NOMO-1 treated with dmso at 0.1 percent for 144 hours (cell line): ENCODE results near the gene COL17A1.

ENCODE experiments used
- DNase-seq: peaks from one replicate; lab custom pipeline; 2025; ENCODE audit not compliant: unreplicated experiment; lab: John Stamatoyannopoulos, UW

The COL17A1 gene

DNA sequence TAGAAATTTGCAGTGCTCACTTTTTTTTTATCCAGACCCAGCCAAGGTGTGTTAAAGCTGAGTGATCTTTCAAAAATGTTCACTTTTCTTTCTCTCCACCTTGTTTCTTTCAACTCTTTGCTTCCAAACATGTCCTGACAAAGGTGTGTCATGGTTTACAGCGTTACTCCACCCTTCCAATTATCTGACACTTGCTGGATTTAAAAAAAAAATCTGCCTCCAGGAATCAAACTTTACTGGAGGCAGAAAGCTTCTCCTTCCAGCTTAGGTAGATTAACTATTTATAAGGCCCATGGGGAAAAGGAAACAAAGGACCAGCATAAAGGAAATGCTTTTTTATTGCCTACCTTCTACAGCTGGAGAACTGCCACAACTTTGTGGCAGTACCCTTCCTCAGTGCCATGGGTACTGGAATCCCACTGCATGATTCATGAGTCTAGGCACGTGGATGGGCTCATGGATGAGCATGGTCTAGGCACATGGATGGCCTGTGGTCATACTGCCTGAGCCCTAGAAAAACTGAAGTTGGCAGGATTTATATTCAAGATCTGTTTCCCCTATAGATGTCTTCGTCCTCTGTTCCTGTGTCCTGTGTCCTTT, at the start of gene COL17A1:
Gene COL17A1 (minus strand): TSS at position 80 of the 600 bp plus-strand sequence. CDS start 5,207 bp downstream, outside the sequence.
- DNase-seq = no peak

- no peak for DNase-seq
Measured at GRCh38 chr10:104130041-104130440, 44.4 kb upstream of the COL17A1 start.

GRCh38 chr10:104128214-104128613, 42.5 kb upstream of the COL17A1 start:
- no peak for DNase-seq

GRCh38 chr10:104127411-104127810, 41.7 kb upstream of the COL17A1 start:
- DNase-seq = no peak

GRCh38 chr10:104123397-104123796, 37.7 kb upstream of the COL17A1 start:
- no peak for DNase-seq

GRCh38 chr10:104122225-104123107, 36.8 kb upstream of the COL17A1 start:
- no peak for DNase-seq

DNA sequence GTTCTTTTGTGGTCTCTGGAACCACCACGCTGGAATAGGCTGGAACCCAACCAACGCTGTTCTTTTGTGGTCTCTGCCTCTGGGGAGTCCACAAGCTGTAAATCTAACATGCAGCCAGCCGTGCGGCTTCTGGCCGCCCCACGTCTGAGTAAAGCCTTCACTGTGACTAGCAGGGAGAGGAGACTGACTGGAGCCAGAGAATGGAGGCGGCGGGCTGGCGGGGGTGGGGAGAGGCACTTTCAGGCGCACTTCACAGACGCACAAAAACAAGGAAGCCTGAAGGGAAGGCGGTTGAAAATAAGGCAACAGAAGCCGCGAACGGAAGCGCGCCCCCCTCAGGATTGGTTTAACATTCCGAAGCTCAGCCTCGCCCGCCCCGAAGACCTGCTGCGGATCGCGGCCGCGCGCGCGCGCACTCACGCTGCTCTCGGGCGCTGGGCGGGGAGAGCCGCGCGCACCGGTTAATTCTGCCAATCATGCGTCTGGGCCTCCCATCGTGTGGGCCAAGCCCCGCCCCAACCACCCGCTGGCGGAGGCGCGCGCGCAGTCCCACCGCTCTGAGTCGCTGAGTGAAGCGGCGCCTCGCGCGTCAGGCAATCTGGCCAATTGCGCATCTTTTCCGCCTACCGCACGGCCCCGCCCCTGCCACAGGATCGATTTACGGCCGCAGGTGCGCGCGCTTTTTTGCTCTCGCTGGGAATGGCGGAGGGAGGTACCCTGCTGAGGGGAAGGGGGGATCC, 36.0 kb upstream of the COL17A1 start, which contains the start of gene SFR1:
Gene SFR1 (plus strand): TSS at position 687 of the 740 bp plus-strand sequence. CDS start 13 bp downstream, at position 700.
- DNase-seq = peak; percentile 97

- peak; percentile 56 for DNase-seq
Measured at GRCh38 chr10:104120903-104121484, 35.3 kb upstream of the COL17A1 start.

- no peak for DNase-seq
Measured at GRCh38 chr10:104120512-104120902, 34.8 kb upstream of the COL17A1 start.

DNA sequence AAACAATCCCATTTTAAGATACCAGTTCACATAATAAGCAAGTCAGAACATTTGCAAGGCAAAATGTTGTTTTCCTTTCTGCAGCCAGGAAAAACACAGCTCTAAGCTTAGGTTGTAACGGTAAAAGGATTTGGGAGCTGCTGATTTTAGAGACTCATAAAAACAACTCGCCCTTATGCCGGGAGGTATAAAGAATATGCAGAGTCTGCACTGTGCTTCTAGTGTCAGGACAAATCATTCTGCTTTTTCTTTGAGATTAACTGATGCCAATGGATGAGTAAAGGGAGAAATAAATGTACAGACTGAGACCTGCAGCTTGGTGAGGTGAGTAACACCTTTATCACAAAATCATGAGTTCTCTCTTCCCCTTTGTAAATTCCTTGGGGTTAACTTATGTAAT, 34.3 kb upstream of the COL17A1 start:
- no peak for DNase-seq

DNA sequence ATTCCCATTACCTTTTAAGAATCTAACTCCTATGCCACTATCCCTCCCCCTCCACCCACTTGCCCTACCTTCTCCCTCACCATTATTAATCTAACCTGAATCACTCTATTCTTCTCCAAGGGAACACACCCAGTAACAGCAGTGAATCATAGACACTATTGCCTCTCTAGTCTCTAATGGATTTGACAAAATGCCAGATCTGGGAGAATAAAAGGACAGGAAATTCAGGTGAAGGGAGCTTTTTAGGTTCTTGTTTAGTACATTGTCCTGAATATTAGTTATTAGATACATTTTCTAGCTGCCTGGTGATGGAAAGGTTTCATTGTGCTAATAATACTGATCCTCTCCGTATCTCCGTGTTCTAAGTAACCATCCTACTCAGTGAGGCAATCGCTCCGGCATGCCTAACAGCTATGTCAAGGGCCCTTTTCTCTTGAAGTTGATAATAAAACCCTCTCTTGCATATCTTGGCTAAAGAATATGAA, 32.2 kb upstream of the COL17A1 start:
- DNase-seq = no peak

DNA sequence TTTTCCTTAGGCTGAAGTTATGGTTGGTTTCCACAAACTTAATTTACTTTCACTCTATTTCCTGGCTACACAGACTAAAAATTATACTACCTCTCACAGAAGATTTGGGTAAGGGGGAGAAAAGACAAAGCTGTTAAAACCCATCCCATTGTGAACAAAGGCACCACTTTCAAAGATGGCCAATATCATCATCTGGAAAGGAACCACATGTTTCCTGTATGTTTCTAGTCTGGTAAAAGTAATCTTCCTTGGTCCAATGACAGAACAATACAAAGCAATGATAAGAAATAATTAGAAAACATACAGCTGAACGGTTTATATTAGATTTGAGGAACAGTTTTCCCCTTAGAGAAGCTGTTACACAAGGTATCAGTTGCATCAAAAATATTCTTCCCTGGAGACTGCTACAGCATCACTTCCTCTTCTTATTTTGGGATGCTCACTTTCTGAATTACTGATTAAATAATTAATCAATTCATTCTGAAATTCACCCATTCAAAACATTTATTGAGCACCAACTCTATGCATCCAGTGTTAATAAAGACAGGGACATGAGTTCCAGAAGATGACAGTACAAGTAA, 27.8 kb upstream of the COL17A1 start:
- DNase-seq = no peak

DNA sequence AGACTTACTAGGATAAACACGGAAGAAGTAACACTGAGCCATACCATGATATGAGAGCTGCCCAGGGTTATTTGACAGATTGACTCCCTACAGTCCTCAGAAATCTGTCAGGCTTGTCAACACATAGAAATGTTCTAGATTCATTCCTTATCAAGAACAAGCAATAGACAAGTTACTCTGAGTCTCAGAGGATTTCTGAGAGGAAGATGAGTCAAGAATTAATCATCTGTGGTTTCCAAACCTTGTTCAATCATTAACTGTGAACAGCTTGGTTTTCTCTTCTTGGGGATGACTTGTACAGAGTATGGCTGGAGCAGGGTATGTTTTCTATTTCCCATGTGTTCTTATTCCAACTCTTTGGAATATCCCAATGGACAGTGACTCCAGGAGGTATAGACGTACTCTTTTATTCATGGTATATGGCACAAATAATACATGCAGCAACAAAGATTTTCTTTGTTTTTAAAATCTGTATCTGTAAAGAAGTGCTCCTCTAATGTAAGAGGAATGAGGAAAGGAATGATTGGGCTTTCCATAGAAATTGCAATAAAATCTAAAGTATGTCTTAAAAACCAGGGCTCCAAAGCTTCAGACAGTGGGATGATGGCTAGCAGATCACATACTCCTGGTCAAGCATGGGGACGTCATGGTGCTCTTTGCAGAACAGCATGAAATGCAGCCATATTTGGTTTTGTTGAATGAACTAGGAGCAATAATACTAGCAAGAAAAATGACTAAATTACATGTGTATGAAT, 24.4 kb upstream of the COL17A1 start:
- DNase-seq = no peak

DNA sequence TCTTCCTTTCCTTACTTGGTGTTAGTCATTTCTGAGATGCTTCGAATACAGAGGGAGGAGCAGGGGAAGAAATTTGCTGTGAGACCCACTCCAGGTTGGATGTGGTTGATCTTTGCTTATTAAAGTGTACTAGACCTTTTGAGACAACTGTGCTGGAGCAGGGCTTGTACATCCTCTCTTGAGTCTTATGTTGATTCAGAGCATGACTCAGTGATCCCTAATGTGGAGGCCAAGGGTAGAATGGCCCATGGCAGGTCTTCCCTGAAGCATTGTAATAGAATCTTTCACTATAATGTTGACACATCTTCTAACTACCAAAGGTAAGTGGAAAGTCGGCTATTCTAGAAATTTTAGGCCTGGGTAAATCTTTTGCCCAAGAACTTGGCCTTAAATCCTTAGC, 19.2 kb upstream of the COL17A1 start:
- DNase-seq = no peak

DNA sequence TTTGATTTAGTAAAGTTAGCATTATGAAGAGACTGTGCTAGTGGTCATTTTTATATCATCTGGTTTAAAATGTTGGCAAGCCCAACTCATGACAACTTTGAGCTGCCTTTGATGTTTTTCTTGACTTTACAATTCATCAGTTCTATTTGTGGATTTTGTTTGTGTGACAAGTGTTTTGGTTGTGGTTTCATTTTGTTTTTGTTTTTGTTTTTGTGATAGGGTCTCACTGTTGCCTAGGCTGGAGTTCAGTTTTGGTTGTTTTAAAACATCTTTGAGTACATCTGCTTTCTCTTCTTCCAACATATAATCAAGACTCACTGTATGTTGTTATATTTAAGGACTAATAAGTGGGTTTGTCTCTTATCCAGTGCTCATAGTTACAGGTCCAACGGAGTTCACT, 18.7 kb upstream of the COL17A1 start:
- no peak for DNase-seq

DNA sequence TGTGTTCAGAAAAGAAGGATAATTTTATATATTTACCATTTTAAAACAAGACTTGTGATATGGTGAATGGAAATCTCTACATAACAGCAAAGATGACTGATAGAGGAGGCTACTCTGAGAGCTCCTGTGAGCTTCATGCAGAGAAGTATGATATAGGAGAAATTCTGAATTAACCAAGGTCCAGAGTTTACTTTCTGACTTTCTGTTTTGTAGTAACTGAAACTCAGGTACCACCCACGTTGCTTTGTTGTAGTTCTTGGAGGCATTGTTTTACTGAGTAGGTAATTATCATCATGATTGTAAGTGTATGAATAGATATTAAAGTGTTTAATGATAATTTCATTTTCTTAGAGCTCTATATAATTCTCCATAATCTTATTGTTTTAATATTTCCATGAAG, 18.3 kb upstream of the COL17A1 start:
- DNase-seq = no peak

DNA sequence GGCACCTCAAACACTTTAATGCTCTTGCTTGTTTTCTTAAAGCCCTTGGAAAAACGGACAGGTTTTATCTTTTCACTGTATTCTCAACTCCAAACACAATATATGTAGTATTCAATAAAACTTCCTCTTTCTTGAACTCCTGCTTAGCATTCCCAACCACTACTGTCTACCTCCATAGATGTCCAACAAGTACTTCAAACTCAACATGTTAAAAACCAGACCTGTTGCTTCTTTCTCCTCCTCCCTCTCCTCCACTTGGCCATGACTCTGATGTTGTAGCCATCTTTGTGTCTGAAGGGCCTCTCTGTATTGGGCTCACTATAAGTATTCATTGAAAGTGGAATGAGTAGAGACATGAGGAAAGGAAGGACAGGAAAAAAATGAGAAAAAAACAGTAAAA, 16.2 kb upstream of the COL17A1 start:
- DNase-seq = no peak

GRCh38 chr10:104100795-104101194, 15.1 kb upstream of the COL17A1 start:
- DNase-seq = no peak

- no peak for DNase-seq
Measured at GRCh38 chr10:104099941-104100340, 14.3 kb upstream of the COL17A1 start.

DNA sequence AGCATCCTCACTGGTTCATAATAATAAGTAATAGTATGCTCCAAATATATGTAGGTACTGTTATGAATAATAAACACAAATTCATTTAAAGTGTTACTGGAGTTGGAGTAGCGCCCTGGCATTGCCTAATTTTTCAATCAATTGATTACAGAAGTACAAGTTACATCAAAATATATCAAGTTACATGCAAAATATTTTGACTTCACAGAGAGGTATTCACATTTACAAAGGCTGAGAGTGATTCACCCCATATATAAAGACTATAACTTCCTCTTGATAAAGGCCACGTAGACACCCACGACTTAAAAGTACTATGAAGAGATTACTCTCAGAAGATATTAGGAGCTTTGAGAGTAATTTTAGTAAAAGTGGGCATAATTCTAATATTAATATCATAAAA, 13.6 kb upstream of the COL17A1 start:
- no peak for DNase-seq
